Panc1 (cell line): Measurements from ENCODE around the gene RIBC1.

Experiments used
- CTCF ChIP-seq: fragments of 450-650 bp; IDR thresholded peaks from 2 replicates; pipeline ENCODE4 v1.5.1; 2017; ENCODE audit warnings: mild to moderate bottlenecking
- POLR2AphosphoS5 ChIP-seq: IDR thresholded peaks from 2 replicates; pipeline ENCODE4 v1.6.1; 2012; ENCODE audit warnings: mild to moderate bottlenecking, low read depth, low read length, moderate library complexity
- REST ChIP-seq, 2 experiments: IDR thresholded peaks; 2 replicates each; pipeline ENCODE4 v1.6.1; 2011 to 2012; ENCODE audit warnings: low read depth in 2 of 2, control low read depth in 1 of 2, low read length in 1 of 2, mild to moderate bottlenecking in 1 of 2, moderate library complexity in 1 of 2; ENCODE audit not compliant: insufficient read depth in 1 of 2
- SIN3A ChIP-seq: IDR thresholded peaks from 2 replicates; pipeline ENCODE4 v1.6.1; 2012; ENCODE audit warnings: low read depth, mild to moderate bottlenecking, low read length, moderate library complexity, borderline replicate concordance; ENCODE audit not compliant: insufficient read depth
- TCF7L2 ChIP-seq: IDR thresholded peaks from 2 replicates; pipeline ENCODE4 v1.6.1; 2011; ENCODE audit warnings: mild to moderate bottlenecking, low read depth, low read length, inconsistent platforms

GRCh38 chrX:53435997-53436396 lies 13.3 kb downstream of the RIBC1 start:
- TF ChIP-seq CTCF (peak; percentile 88), POLR2AphosphoS5 (no peak), SIN3A (no peak), TCF7L2 (no peak), REST (IDR thresholded peaks at IDR 0.05; ENCODE audit: insufficient read depth in 1 of 2, low read depth in 2 of 2, low read length in 1 of 2) (no peak)
